ACC112 (cell line): ENCODE results near the gene SNX14.
A peak's percentile ranks its signal among the peaks of the same experiment; 100 is the strongest.
"Not testable (repeated sequence)": the region's sequence is repeated elsewhere in the genome, so short reads cannot be mapped to it uniquely, and the experiment has no call there.

Experiments
- H2AFZ ChIP-seq: fragments of 200-600 bp; sonication (generic); one replicate; pipeline ENCODE4 v1.6.0; 2017; ENCODE audit warnings: antibody characterized with exemption, low read length; ENCODE audit not compliant: unreplicated experiment
- H3K27ac ChIP-seq: fragments of 200-600 bp; sonication (generic); 2 replicates; pipeline ENCODE4 v1.5.1; 2014; ENCODE audit warnings: low read depth, mild to moderate bottlenecking, antibody characterized with exemption, low read length, moderate library complexity
- H3K27me3 ChIP-seq: fragments of 200-600 bp; sonication (generic); 2 replicates; pipeline ENCODE4 v1.6.1; 2014; ENCODE audit warnings: mild to moderate bottlenecking, antibody characterized with exemption, low read length, moderate library complexity, mixed read lengths; ENCODE audit not compliant: insufficient read depth
- H3K36me3 ChIP-seq: fragments of 200-600 bp; sonication (generic); 2 replicates; pipeline ENCODE4 v1.6.1; 2016; ENCODE audit warnings: mild to moderate bottlenecking, antibody characterized with exemption, low read length, moderate library complexity, mixed read lengths; ENCODE audit not compliant: insufficient read depth
- H3K4me1 ChIP-seq: fragments of 200-600 bp; sonication (generic); one replicate; pipeline ENCODE4 v1.6.1; 2016; ENCODE audit warnings: low read length, mixed read lengths; ENCODE audit not compliant: insufficient read depth, unreplicated experiment, control insufficient read depth
- H3K4me3 ChIP-seq: fragments of 200-600 bp; sonication (generic); 2 replicates; pipeline ENCODE4 v1.5.1; 2014; ENCODE audit warnings: mild to moderate bottlenecking, low read depth, low read length
- H3K79me2 ChIP-seq: fragments of 200-600 bp; sonication (generic); one replicate; pipeline ENCODE4 v1.6.0; 2016; ENCODE audit warnings: low read length; ENCODE audit not compliant: control insufficient read depth, unreplicated experiment, insufficient read depth

SNX14 gene

GRCh38 chr6:85582832-85583231 lies 10.8 kb downstream of the SNX14 start:
- H3K4me3 ChIP-seq, H2AFZ ChIP-seq, H3K27ac ChIP-seq, H3K27me3 ChIP-seq: not testable (repeated sequence)
- Histone ChIP-seq H3K79me2 (peaks cover 81% of the 10 kb centered on the region), H3K4me1 (peaks cover 13% of the 10 kb centered on the region), H3K36me3 (peaks cover 11% of the 10 kb centered on the region; the same call in 1 of the 2 replicates)

DNA sequence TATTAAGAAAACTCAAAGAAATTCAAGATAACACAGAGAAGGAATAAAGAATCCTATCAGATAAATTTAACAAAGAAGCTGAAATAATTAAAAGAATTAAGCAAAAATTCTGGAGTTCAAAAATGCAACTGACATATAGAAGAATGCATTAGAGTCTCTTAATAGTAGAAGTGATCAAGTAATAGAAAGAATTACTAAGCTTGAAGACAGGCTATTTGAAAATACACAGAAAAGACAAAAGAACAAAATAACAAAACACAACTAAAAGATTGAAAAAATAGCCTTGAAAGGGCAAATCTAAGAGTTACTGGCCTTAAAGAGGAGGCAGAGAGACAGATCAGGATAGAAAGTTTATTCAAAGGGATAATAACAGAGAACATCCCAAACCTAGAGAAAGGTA lies 12.1 kb downstream of the SNX14 start:
- Histone ChIP-seq H3K27ac (no peak overlapping the region), H3K27me3 (no peaks in the 10 kb centered on the region), H3K36me3 (peaks cover 11% of the 10 kb centered on the region; the same call in 1 of the 2 replicates), H3K4me1 (peaks cover 15% of the 10 kb centered on the region), H2AFZ (no peak overlapping the region), H3K79me2 (peaks cover 85% of the 10 kb centered on the region), H3K4me3 (no peak overlapping the region)

DNA sequence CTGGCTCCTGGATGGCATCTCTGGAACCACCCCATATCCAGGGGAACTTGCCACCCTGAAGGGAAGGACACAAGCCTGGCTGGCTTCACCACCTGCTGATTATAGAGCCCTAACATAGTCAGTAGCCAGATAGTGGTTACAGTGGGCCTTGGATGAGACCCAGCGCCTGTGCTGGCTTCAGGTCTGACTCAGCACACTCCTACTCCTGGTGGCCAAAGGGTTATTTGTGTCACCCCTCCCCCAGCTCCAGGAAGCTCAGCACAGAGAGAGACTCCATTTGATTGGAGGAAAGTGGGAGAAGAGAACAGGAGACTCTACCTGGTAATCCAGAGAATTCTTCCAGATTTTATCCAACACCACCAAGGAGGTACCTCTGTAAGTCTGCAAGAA lies 12.8 kb downstream of the SNX14 start:
- peaks cover 87% of the 10 kb centered on the region for H3K79me2 ChIP-seq
- H3K36me3 ChIP-seq = peaks cover 11% of the 10 kb centered on the region; the same call in 1 of the 2 replicates
- no peaks in the 10 kb centered on the region for H3K27me3 ChIP-seq
- H2AFZ ChIP-seq = no peak overlapping the region
- peak overlapping the region; percentile 44; the same call in 1 of the 2 replicates for H3K27ac ChIP-seq
- H3K4me1 ChIP-seq = peaks cover 21% of the 10 kb centered on the region
- H3K4me3 ChIP-seq = no peak overlapping the region

GRCh38 chr6:85580118-85580877 lies 13.4 kb downstream of the SNX14 start:
- Histone ChIP-seq H3K4me3 (no peak overlapping the region), H3K4me1 (peaks cover 26% of the 10 kb centered on the region), H3K36me3 (peaks cover 6% of the 10 kb centered on the region; the same call in 1 of the 2 replicates), H2AFZ (no peak overlapping the region), H3K27ac (peak overlapping the region; percentile 44; the same call in 1 of the 2 replicates), H3K79me2 (peaks cover 86% of the 10 kb centered on the region), H3K27me3 (no peaks in the 10 kb centered on the region)

DNA sequence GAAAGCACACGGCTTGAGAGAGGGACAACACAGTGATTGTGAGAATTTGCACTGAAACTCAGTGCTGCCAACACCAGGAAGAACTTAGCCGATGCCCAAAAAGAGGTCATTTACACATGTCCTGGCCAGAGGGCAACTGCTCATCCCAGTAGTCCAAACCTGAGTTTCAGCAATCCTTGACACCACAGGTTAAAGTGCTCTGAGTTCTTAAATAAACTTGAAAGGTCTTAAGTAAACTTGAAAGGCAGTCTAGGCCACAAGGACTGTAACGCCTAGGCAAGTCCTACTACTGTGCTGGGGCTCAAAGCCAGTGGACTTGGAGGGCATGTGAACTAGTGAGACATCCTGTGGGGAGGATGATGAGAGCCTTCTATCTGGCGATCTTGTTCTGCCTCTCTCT lies 14.1 kb downstream of the SNX14 start:
- H3K27ac ChIP-seq = no peak overlapping the region

DNA sequence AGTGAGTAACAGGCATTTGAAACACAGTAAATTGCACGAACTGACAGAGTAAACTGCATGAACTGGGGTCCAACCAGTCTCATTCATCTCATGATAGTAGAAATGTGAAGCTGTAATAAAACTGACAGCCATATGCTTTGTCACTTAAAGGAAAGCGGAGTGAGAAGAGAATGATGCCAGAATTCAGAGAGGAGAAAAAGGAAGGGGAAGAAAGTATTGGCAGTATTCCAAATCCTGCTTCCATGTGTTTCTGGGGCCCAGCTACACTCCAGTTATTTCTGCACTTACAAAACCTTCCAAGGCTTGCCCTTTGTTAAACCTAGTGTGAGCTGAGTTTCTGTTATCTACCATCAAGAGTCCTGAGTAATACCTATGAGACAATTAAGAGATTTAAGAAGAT lies 17.2 kb downstream of the SNX14 start:
- no peak overlapping the region for H2AFZ ChIP-seq
- no peak overlapping the region; the same call in 1 of the 2 replicates for H3K27ac ChIP-seq
- H3K27me3 ChIP-seq = no peaks in the 10 kb centered on the region
- H3K79me2 ChIP-seq = peaks cover 84% of the 10 kb centered on the region
- no peaks in the 10 kb centered on the region for H3K36me3 ChIP-seq
- no peak overlapping the region for H3K4me3 ChIP-seq
- H3K4me1 ChIP-seq = peaks cover 36% of the 10 kb centered on the region

More for the DNA sequence above, 14.1 kb downstream of the SNX14 start:
- Histone ChIP-seq H3K79me2 (peaks cover 86% of the 10 kb centered on the region), H2AFZ (no peak overlapping the region), H3K4me3 (no peak overlapping the region), H3K4me1 (peaks cover 34% of the 10 kb centered on the region), H3K27me3 (no peaks in the 10 kb centered on the region), H3K36me3 (peaks cover 4% of the 10 kb centered on the region; the same call in 1 of the 2 replicates)

- Histone ChIP-seq H3K36me3 (no peaks in the 10 kb centered on the region), H3K27ac (peak overlapping the region; percentile 65), H3K4me1 (peaks cover 23% of the 10 kb centered on the region), H3K4me3 (no peak overlapping the region), H3K27me3 (no peaks in the 10 kb centered on the region), H3K79me2 (peaks cover 70% of the 10 kb centered on the region), H2AFZ (no peak overlapping the region)
Measured at GRCh38 chr6:85574932-85575598, 18.6 kb downstream of the SNX14 start.

DNA sequence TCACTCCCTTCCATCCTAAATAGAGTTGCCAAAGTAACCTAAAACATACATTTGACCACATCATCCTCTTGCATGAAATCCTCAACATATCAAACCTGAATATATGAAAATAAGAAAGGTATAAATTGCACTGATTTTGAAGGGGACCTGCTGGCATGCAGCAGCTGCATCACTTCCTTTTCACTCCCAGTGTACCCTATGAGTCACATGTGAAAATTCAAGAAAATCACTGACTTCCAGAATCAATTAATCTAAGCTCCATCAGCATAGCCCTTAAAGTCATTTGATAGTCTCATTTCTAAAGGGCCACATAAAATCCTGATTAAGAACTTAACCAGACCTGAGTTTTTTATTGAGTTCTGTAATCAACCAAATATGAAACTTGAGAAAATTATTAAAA lies 24.3 kb downstream of the SNX14 start:
- H3K4me1 ChIP-seq = peaks cover 12% of the 10 kb centered on the region
- H3K27me3 ChIP-seq = no peaks in the 10 kb centered on the region
- peak overlapping the region; percentile 36 for H3K27ac ChIP-seq

DNA sequence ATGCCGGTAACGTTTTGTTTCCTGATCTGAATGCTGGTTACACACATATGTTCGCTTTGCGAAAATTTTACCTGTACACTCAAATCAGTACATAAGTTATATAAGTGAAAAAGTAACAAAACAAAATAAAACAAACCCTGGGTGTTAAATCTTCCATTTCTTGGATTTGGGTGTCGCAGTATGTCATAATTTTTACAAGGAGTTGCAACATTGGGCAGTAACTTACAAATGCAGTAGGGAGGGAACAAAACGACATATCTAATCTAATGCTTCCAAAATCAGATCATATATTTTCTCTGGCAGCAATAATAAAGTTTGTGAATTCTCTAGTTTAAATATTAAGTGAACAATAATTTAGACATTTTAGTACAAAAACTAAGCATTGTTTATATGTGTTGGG lies 25.2 kb downstream of the SNX14 start:
- Histone ChIP-seq H2AFZ (no peak overlapping the region), H3K79me2 (peaks cover 16% of the 10 kb centered on the region)

More for the DNA sequence above, 24.3 kb downstream of the SNX14 start:
- H3K79me2 ChIP-seq = peaks cover 22% of the 10 kb centered on the region
- peaks cover 2% of the 10 kb centered on the region for H3K36me3 ChIP-seq
- H3K4me3 ChIP-seq = no peak overlapping the region
- no peak overlapping the region for H2AFZ ChIP-seq

GRCh38 chr6:85565736-85566135 lies 27.9 kb downstream of the SNX14 start:
- H3K27me3 ChIP-seq = no peaks in the 10 kb centered on the region
- H3K27ac ChIP-seq = peak overlapping the region; percentile 18; the same call in 1 of the 2 replicates
- H3K36me3 ChIP-seq = peaks cover 12% of the 10 kb centered on the region
- H3K79me2 ChIP-seq = peaks cover 7% of the 10 kb centered on the region
- peak overlapping the region; percentile 53 for H3K4me3 ChIP-seq
- peak overlapping the region; percentile 3 for H2AFZ ChIP-seq
- H3K4me1 ChIP-seq = peaks cover 20% of the 10 kb centered on the region

More for the DNA sequence above, 25.2 kb downstream of the SNX14 start:
- H3K4me3 ChIP-seq = no peak overlapping the region
- peaks cover 3% of the 10 kb centered on the region for H3K36me3 ChIP-seq
- H3K27me3 ChIP-seq = no peaks in the 10 kb centered on the region
- no peak overlapping the region for H3K27ac ChIP-seq
- peaks cover 12% of the 10 kb centered on the region for H3K4me1 ChIP-seq
